Lung (tissue), 12 donors: Measurements from ENCODE around the gene TMEM214. TPM values are rescaled to one million over a fixed set of nuclear protein-coding genes. Genes with fewer than 3 reads are reported as not detected.

ENCODE experiments used
- ATAC-seq: fragments of 200-7000 bp; cut with Tn5 transposase; one replicate; pipeline ENCODE4 v1.9.1; 2020; ENCODE audit warnings: moderate number of reproducible peaks; ENCODE audit not compliant: insufficient read depth, low FRiP score
- DNase-seq, 3 donors: peaks; one replicate each; pipeline ENCODE4 v3.0.0-alpha.2; 2013 to 2017
- H3K27ac ChIP-seq, 2 donors: one replicate each; pipeline ENCODE4 v1.5.1; 2013; ENCODE audit warnings: mild to moderate bottlenecking in 2 of 2, moderate library complexity in 2 of 2, control low read depth in 1 of 2, inconsistent platforms in 1 of 2, low read depth in 1 of 2, low read length in 1 of 2
- H3K27me3 ChIP-seq, 3 donors: one replicate each; pipeline ENCODE4 v1.5.1; 2013; ENCODE audit warnings: low read length in 2 of 3; ENCODE audit not compliant: control insufficient read depth in 3 of 3, insufficient read depth in 3 of 3
- H3K36me3 ChIP-seq, 4 donors: one replicate each; pipeline ENCODE4 v1.5.1; 2013; ENCODE audit warnings: low read length in 4 of 4, mild to moderate bottlenecking in 1 of 4, moderate library complexity in 1 of 4; ENCODE audit not compliant: control insufficient read depth in 4 of 4, insufficient read depth in 4 of 4
- H3K4me1 ChIP-seq, 5 donors: one replicate each; pipeline ENCODE4 v1.5.1; 2013; ENCODE audit warnings: low read length in 5 of 5, mild to moderate bottlenecking in 2 of 5, moderate library complexity in 1 of 5; ENCODE audit not compliant: control insufficient read depth in 5 of 5, insufficient read depth in 5 of 5
- H3K4me3 ChIP-seq: one replicate; pipeline ENCODE4 v1.5.1; 2013; ENCODE audit warnings: mild to moderate bottlenecking, control low read depth, moderate library complexity
- H3K9ac ChIP-seq, 2 donors: one replicate each; pipeline ENCODE4 v1.5.1; 2013; ENCODE audit warnings: low read length in 2 of 2, control low read depth in 1 of 2; ENCODE audit not compliant: insufficient read depth in 1 of 2
- H3K9me3 ChIP-seq, 4 donors: one replicate each; pipeline ENCODE4 v1.5.1; 2013; ENCODE audit warnings: low read length in 3 of 4, mild to moderate bottlenecking in 1 of 4, moderate library complexity in 1 of 4; ENCODE audit not compliant: control insufficient read depth in 4 of 4, insufficient read depth in 3 of 4
- CTCF ChIP-seq: IDR thresholded peaks from 2 replicates; pipeline ENCODE4 v1.5.1; 2012; ENCODE audit warnings: mild to moderate bottlenecking; ENCODE audit errors: control extremely low read depth, extremely low read depth
- WGBS, 2 donors: extraction: QIAGEN DNeasy Blood & Tissue Kit; methylation state at CpG; one replicate each; pipeline ENCODE4 v1.1.7; 2013; 5-methylcytosine and 5-hydroxymethylcytosine counted together
- polyA plus RNA-seq, 2 donors: library from polyadenylated mRNA; stranded (reverse); fragments of 200-250 nt; gene quantifications; one replicate each; pipeline ENCODE4 v1.2.1, GENCODE V29; 2013
- total RNA-seq, 2 donors: library from RNA; depleted of rRNA in 1 of 2; stranded (reverse); fragments of >200 nt in 1 of 2; gene quantifications; one replicate each; pipeline ENCODE4 v1.2.1, GENCODE V29; 2014 to 2021
- donor health status: control.
- donor health status: control.
- donor health status: Bipolar disorder and iron deficiency.
- donor health status: healthy.
- donor health status: DM: yes; HTN: yes; CAD: no.

Gene TMEM214
- total and polyA plus RNA-seq, 4 donors: 34.3 to 99.2 (median 59.6) TPM

GRCh38 chr2:26998323-26998722 lies 34.4 kb upstream of the TMEM214 start:
- H3K36me3 ChIP-seq: no peaks in the 10 kb centered on the region
- no peak overlapping the region for H3K4me3 ChIP-seq
- ATAC-seq: no peak
- WGBS, 2 donors: 79 to 85% methylated on average over 1 of the region's 1 CpG
- TF ChIP-seq CTCF: no peak
- H3K27me3 ChIP-seq: no peaks in the 10 kb centered on the region
- no peak overlapping the region for H3K27ac ChIP-seq
- H3K4me1 ChIP-seq: no peaks in the 10 kb centered on the region
- DNase-seq: no peak
- no peaks in the 10 kb centered on the region for H3K9me3 ChIP-seq
- H3K9ac ChIP-seq: no peak overlapping the region

GRCh38 chr2:27000228-27000627 lies 32.5 kb upstream of the TMEM214 start:
- H3K27ac ChIP-seq: no peak overlapping the region
- ATAC-seq (no peak), DNase-seq (no peak)
- no peaks in the 10 kb centered on the region for H3K36me3 ChIP-seq
- no peak overlapping the region for H3K4me3 ChIP-seq
- H3K9me3 ChIP-seq: no peaks in the 10 kb centered on the region
- 75 to 76% methylated on average over 4 of the region's 4 CpGs for WGBS, 2 donors
- no peak for TF ChIP-seq CTCF
- H3K4me1 ChIP-seq: no peaks in the 10 kb centered on the region
- H3K27me3 ChIP-seq: no peaks in the 10 kb centered on the region
- no peak overlapping the region for H3K9ac ChIP-seq

- Histone ChIP-seq H3K9ac (no peak overlapping the region), H3K27ac (no peak overlapping the region), H3K9me3 (no peaks in the 10 kb centered on the region), H3K4me1 (no peaks in the 10 kb centered on the region), H3K27me3 (no peaks in the 10 kb centered on the region), H3K36me3 (no peaks in the 10 kb centered on the region), H3K4me3 (no peak overlapping the region)
- DNase-seq (no peak), ATAC-seq (no peak)
- WGBS, 2 donors: 86 to 92% methylated on average over 2 of the region's 2 CpGs
- no peak for TF ChIP-seq CTCF
Observed at GRCh38 chr2:27000995-27001394, 31.8 kb upstream of the TMEM214 start.

GRCh38 chr2:27001950-27002349 lies 30.8 kb upstream of the TMEM214 start:
- Histone ChIP-seq H3K27me3 (no peaks in the 10 kb centered on the region), H3K9me3 (no peaks in the 10 kb centered on the region), H3K27ac (no peak overlapping the region), H3K4me1 (no peaks in the 10 kb centered on the region), H3K9ac (no peak overlapping the region), H3K4me3 (no peak overlapping the region), H3K36me3 (no peaks in the 10 kb centered on the region)
- DNase-seq (no peak), ATAC-seq (no peak)
- WGBS, 2 donors: 68 to 78% methylated on average over 5 of the region's 5 CpGs
- TF ChIP-seq CTCF: no peak
